ENCODE data around the gene ZNF598. TPM values are rescaled to one million over a fixed set of nuclear protein-coding genes. Genes with fewer than 3 reads are reported as not detected.

Gene ZNF598
- total RNA-seq, 6 experiments from 2014 or later, result 37.1 to 48.1 (median 40.7) TPM

DNA sequence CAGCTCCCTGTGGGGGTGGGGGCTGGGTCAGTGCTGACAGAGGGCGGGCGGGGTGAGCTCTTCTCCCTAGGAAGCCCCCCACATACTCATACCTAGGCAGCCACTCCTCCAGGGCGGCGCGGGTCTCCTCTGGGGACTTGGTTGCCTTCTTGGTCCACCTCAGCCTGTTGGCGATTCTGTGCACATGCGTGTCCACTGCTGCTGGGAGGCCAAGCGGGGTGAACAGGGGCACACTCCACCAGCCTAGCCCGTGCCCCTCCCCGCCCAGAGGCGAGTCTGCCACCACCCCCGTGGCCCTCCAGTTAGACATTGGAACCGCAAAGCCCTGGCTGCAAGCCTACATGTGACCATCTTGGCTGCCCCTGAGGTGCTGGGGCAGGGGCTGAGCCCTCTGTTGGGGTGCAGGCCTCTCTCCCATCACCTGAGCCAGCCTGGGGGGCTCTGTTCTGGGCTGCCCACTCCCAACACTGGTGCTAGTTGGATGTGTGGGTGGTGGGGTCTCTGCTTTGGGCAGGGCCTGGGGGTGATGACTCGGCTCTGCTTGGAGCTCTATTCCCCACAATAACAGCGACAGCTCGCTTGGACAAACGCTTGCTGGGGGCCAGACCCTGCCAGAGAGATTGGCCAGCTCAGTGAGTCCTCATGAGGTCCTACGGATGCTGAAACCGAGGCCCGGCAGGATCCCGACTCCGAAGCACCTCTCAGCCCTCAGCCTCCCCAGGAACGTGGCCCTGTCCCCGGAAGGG is 30.6 kb upstream of the ZNF598 start:
- no peaks in the 10 kb centered on the region for H3K36me3 Mint-ChIP-seq (ENCODE audit: low read depth)
- peak overlapping the region; percentile 91 for H3K27ac Mint-ChIP-seq
- TF ChIP-seq, protein P1, sequence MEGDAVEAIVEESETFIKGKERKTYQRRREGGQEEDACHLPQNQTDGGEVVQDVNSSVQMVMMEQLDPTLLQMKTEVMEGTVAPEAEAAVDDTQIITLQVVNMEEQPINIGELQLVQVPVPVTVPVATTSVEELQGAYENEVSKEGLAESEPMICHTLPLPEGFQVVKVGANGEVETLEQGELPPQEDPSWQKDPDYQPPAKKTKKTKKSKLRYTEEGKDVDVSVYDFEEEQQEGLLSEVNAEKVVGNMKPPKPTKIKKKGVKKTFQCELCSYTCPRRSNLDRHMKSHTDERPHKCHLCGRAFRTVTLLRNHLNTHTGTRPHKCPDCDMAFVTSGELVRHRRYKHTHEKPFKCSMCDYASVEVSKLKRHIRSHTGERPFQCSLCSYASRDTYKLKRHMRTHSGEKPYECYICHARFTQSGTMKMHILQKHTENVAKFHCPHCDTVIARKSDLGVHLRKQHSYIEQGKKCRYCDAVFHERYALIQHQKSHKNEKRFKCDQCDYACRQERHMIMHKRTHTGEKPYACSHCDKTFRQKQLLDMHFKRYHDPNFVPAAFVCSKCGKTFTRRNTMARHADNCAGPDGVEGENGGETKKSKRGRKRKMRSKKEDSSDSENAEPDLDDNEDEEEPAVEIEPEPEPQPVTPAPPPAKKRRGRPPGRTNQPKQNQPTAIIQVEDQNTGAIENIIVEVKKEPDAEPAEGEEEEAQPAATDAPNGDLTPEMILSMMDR (IDR thresholded peaks at IDR 0.05), result no peak
- peaks cover 25% of the 10 kb centered on the region for H3K4me1 Mint-ChIP-seq (ENCODE audit: low read depth)
- H3K27me3 Mint-ChIP-seq (ENCODE audit: insufficient read depth), result peaks cover 5% of the 10 kb centered on the region
- no peaks in the 10 kb centered on the region for H3K9me3 Mint-ChIP-seq
- no peak overlapping the region for H3K4me3 Mint-ChIP-seq
- no peak for DNase-seq

GRCh38 chr16:2039274-2040031 is 29.8 kb upstream of the ZNF598 start:
- H3K36me3 Mint-ChIP-seq (ENCODE audit: low read depth), result no peaks in the 10 kb centered on the region
- TF ChIP-seq, protein P1 (IDR thresholded peaks at IDR 0.05), result no peak
- peak overlapping the region; percentile 91 for H3K27ac Mint-ChIP-seq
- H3K4me1 Mint-ChIP-seq (ENCODE audit: low read depth), result peaks cover 25% of the 10 kb centered on the region
- H3K9me3 Mint-ChIP-seq, result no peaks in the 10 kb centered on the region
- H3K27me3 Mint-ChIP-seq (ENCODE audit: insufficient read depth), result peaks cover 5% of the 10 kb centered on the region
- DNase-seq, result peak; percentile 74
- H3K4me3 Mint-ChIP-seq, result peak overlapping the region; percentile 43

- Mint-ChIP-seq H3K27ac (peak overlapping the region; percentile 91), H3K36me3 (ENCODE audit: low read depth) (no peaks in the 10 kb centered on the region), H3K27me3 (ENCODE audit: insufficient read depth) (peaks cover 5% of the 10 kb centered on the region), H3K9me3 (no peaks in the 10 kb centered on the region), H3K4me3 (peak overlapping the region; percentile 21; the same call in 1 of the 2 replicates), H3K4me1 (ENCODE audit: low read depth) (peaks cover 25% of the 10 kb centered on the region)
- TF ChIP-seq, protein P1 (IDR thresholded peaks at IDR 0.05), result no peak
- no peak for DNase-seq
These were observed 29.0 kb upstream of the ZNF598 start for GRCh38 chr16:2038382-2039231.

- Mint-ChIP-seq H3K9me3 (no peaks in the 10 kb centered on the region), H3K27ac (peak overlapping the region; percentile 68; the same call in 1 of the 2 replicates), H3K4me3 (no peak overlapping the region; the same call in 1 of the 2 replicates), H3K36me3 (ENCODE audit: low read depth) (no peaks in the 10 kb centered on the region), H3K27me3 (ENCODE audit: insufficient read depth) (peaks cover 5% of the 10 kb centered on the region), H3K4me1 (ENCODE audit: low read depth) (peaks cover 26% of the 10 kb centered on the region)
- no peak for DNase-seq
- TF ChIP-seq, protein P1 (IDR thresholded peaks at IDR 0.05), result no peak
These were observed 28.2 kb upstream of the ZNF598 start for GRCh38 chr16:2037647-2038381.

DNA sequence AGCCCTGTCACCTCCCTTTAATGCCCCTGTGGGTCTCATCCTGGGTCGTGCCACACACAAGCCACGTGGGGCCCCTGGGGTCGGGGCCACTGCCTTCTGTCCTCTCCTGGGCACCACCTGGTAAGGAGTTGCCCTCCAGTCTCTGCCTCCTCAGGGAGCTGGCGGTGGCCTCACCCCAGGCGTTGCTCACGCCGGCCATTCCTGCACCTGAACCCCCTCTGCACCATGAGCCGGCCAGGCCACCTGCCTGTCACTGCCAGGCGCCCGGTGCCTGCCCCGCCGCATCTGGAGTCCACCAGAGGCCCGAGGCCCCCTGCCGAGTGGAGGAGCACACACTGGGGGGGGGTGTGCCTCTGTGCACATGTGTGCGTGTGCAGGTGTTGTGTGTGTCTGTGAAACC is 27.5 kb upstream of the ZNF598 start:
- Mint-ChIP-seq H3K27me3 (ENCODE audit: insufficient read depth) (peaks cover 5% of the 10 kb centered on the region), H3K27ac (peak overlapping the region; percentile 68), H3K36me3 (ENCODE audit: low read depth) (no peaks in the 10 kb centered on the region), H3K9me3 (no peaks in the 10 kb centered on the region), H3K4me1 (ENCODE audit: low read depth) (peaks cover 33% of the 10 kb centered on the region), H3K4me3 (no peak overlapping the region)
- no peak for DNase-seq
- TF ChIP-seq, protein P1 (IDR thresholded peaks at IDR 0.05), result no peak
